ENCODE results near the gene ANKFN1. TPM values are rescaled to one million over a fixed set of nuclear protein-coding genes. Genes with fewer than 3 reads are reported as not detected.

ANKFN1 gene
- total and polyA plus RNA-seq, 10 of the 15 experiments (the other 5 are each of a cell fraction or from before 2014, with no cell fraction given) = 0.19 TPM; not detected in 9

DNA sequence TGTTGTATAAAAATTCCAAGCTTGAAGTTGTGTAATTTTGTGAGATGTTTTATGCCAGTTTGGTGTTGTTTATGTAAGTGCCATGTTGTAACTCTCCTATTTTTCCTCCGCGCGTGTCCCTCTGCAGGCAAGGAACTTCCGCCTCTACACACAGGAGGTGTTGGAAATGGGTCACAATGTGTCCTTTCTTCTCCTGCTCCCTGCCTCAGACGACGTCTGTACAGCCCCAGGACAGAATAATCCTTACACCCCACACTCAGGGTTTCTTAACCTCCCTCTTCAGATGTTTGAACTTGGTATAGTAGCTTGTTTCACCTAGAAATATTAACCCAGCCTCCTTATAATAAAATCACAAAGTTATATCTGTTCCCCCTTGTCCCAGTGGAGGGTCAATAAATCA, 329.0 kb downstream of the ANKFN1 start:
- no peak overlapping the region for H3K27ac ChIP-seq (ENCODE audit: control insufficient read depth, insufficient read depth)
- no peak overlapping the region for H3K4me3 ChIP-seq
- no peak overlapping the region for H3K9ac ChIP-seq (ENCODE audit: control insufficient read depth, insufficient read depth, low read length)
- no TSS peak for BruUV-seq (replicated peaks)
- TF ChIP-seq EED (IDR thresholded peaks at IDR 0.05; ENCODE audit: low read depth) = no peak
- no peak for TF ChIP-seq MTA3 (IDR thresholded peaks at IDR 0.05; ENCODE audit: borderline replicate concordance, low read length)
- TF ChIP-seq BMI1 (IDR thresholded peaks at IDR 0.05; ENCODE audit: borderline replicate concordance) = no peak
- no peaks in the 10 kb centered on the region for H3K9me3 ChIP-seq (replicated peaks; ENCODE audit: control insufficient read depth, insufficient read depth, low read length)
- DNase-seq (ENCODE audit: low read depth, low spot score) (no peak), FAIRE-seq (no peak), ATAC-seq (no peak)
- 58% methylated on average over 6 of the region's 6 CpGs for WGBS (ENCODE audit: insufficient coverage, insufficient replicate concordance, low lambda C conversion rate, missing lambda C conversion rate)
- POLR2A ChIA-PET = no interaction called here
- SMC1A ChIA-PET (ENCODE audit: uncharacterized antibody, unreplicated experiment) = no interaction called here
- no peaks in the 10 kb centered on the region for H3K79me2 ChIP-seq (ENCODE audit: control insufficient read depth, insufficient read depth, low read length)
- H3K4me2 ChIP-seq (ENCODE audit: control insufficient read depth, insufficient read depth) = no peak overlapping the region
- CTCF ChIA-PET = no interaction called here
- no peak overlapping the region for H2AFZ ChIP-seq (ENCODE audit: control insufficient read depth, low read depth, low read length)
- no peaks in the 10 kb centered on the region for H4K20me1 ChIP-seq (ENCODE audit: control insufficient read depth, insufficient read depth)
- H3K4me1 ChIP-seq (ENCODE audit: control insufficient read depth, insufficient read depth, low read length) = no peaks in the 10 kb centered on the region
- in situ Hi-C loops (cut with MboI) (no loop called here), intact Hi-C loops (cut with micrococcal nuclease; ENCODE audit: unreplicated experiment) (no loop called here)
- H3K36me3 ChIP-seq (ENCODE audit: control insufficient read depth in 2 of 2, insufficient read depth in 2 of 2, low read length in 1 of 2) = no peaks in the 10 kb centered on the region
- RAD21 ChIA-PET (ENCODE audit: unreplicated experiment) = no interaction called here
- H3K27me3 ChIP-seq (replicated peaks in 1 of 2; ENCODE audit: control insufficient read depth in 2 of 2, insufficient read depth in 2 of 2, low read length in 1 of 2) = no peaks in the 10 kb centered on the region; a peak in 1 of 4 replicates

DNA sequence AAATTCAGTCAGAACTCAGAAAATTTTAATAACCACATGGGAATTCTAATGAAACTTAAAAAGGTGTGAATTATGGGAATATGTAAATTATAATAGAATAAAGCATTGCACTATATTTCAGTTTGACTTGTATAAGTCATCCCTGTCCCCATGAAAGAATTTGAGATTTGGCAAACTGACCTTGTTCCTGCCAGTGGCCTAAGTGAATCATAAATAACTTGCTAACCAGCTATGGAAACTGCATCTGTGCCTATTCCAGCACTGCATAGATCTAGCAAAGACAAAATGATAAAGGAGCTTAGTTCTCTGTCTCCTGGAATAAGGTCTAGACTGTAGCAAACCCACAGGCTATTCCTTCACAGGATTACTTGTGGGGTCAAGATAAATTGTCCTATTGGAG, 333.5 kb downstream of the ANKFN1 start:
- H3K4me1 ChIP-seq (ENCODE audit: control insufficient read depth, insufficient read depth, low read length) = no peaks in the 10 kb centered on the region
- no peak for ATAC-seq
- intact Hi-C loops (cut with micrococcal nuclease; ENCODE audit: unreplicated experiment) = no loop called here
- no peaks in the 10 kb centered on the region for H3K36me3 ChIP-seq (ENCODE audit: control insufficient read depth in 2 of 2, insufficient read depth in 2 of 2, low read length in 1 of 2)
- ChIA-PET CTCF (interaction anchor here (1.3 kb wide), 1 partner anchor 13 kb away, joined by 5 read pairs; no protein-coding TSS in a partner anchor), POLR2A (no interaction called here), SMC1A (ENCODE audit: uncharacterized antibody, unreplicated experiment) (no interaction called here), RAD21 (ENCODE audit: unreplicated experiment) (no interaction called here)
- H3K79me2 ChIP-seq (ENCODE audit: control insufficient read depth, insufficient read depth, low read length) = no peaks in the 10 kb centered on the region
- H3K9ac ChIP-seq (ENCODE audit: control insufficient read depth, insufficient read depth, low read length) = no peak overlapping the region
- H3K27me3 ChIP-seq (replicated peaks in 1 of 2; ENCODE audit: control insufficient read depth in 2 of 2, insufficient read depth in 2 of 2, low read length in 1 of 2) = no peaks in the 10 kb centered on the region
- H3K4me3 ChIP-seq = no peak overlapping the region
- H3K4me2 ChIP-seq (ENCODE audit: control insufficient read depth, insufficient read depth) = no peak overlapping the region
- BruUV-seq (replicated peaks) = no TSS peak
- no peak overlapping the region for H3K27ac ChIP-seq (ENCODE audit: control insufficient read depth, insufficient read depth)
- no peak for FAIRE-seq
- DNase-seq (ENCODE audit: low read depth, low spot score) = no peak
- no peaks in the 10 kb centered on the region for H3K9me3 ChIP-seq (replicated peaks; ENCODE audit: control insufficient read depth, insufficient read depth, low read length)
- no peak overlapping the region for H2AFZ ChIP-seq (ENCODE audit: control insufficient read depth, low read depth, low read length)
- no peak for TF ChIP-seq POLR2A (IDR thresholded peaks at IDR 0.05; ENCODE audit: low read depth, low read length)
- no peak for TF ChIP-seq ATF7 (IDR thresholded peaks at IDR 0.05; ENCODE audit: low read depth)
- no peak for TF ChIP-seq NFXL1 (IDR thresholded peaks at IDR 0.05; ENCODE audit: borderline replicate concordance)
- no peak for TF ChIP-seq MTA3 (IDR thresholded peaks at IDR 0.05; ENCODE audit: borderline replicate concordance, low read length)
- in situ Hi-C loops (cut with MboI) = no loop called here
- H4K20me1 ChIP-seq (ENCODE audit: control insufficient read depth, insufficient read depth) = no peaks in the 10 kb centered on the region
